Spleen (tissue), 7 donors: Measurements from ENCODE around the gene PARP6.

ENCODE experiments used
- CTCF ChIP-seq, 11 experiments: fragments of 200-600 bp in 7 of 11; fragments of 450-650 bp in 4 of 11; sonication (generic) in 4 of 11; IDR thresholded peaks in 8 of 11; conservative IDR thresholded peaks in 3 of 11; 1 replicate in 7 of 11; 2 replicates in 4 of 11; pipeline versions ENCODE4 v1.4.0 to v1.8.0; 2016 to 2021; ENCODE audit warnings: antibody characterized with exemption in 11 of 11, inconsistent platforms in 4 of 11, mild to moderate bottlenecking in 1 of 11
- POLR2A ChIP-seq, 3 donors: fragments of 450-650 bp; IDR thresholded peaks; one replicate each; pipeline ENCODE4 v1.5.1; 2017; ENCODE audit warnings: antibody characterized with exemption in 3 of 3, mild to moderate bottlenecking in 1 of 3
- donor health status: DM: no; HTN: no; CAD: no; lungs with moderate emphysema.
- donor health status: DM: no; HTN: no; CAD: no.
- donor health status: DM: no; HTN: no; CAD: no.

DNA sequence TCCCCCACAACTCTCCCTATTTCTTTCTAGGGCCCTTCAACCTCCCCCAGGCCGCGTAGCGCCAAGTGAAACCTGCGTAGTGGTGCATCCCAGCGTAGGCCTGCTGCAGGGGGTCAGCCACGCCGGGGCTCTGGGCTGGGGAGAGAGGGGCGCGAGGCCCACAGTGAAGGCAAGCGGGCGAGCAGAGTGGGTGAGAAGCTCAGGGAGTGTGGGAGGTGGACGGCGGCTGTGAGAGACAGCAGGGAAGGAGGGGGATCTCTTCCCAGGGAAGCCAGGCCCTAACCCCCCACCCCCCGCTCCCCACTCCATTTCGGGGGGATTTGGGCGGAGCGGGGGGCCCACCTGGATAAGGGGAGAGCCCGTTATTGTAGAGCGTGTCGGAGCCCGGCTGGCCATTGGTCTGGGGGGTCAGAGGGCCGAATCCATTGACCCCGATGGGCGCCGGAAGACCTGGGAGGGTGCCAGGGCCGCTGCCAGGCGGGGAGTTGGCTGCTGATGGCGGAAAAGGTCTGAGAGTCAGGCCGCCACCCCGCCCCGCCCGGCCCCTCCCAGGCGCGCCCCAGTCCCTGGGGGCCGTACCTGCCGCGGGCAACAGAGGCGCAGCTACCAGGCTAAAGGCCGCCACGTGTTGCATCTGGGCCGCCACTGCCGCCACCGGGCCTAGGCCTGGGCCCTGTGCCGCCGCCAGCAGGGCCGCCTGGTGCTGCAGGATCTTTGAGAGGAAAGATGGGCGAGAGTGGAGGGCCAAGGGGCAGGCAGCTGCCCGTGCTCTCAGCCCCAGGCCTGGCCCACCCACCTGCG lies 16.6 kb upstream of the PARP6 start:
- TF ChIP-seq CTCF (IDR thresholded peaks at IDR 0.05 in 8 of 11, conservative IDR thresholded peaks at IDR 0.05 in 3 of 11) (no peak), POLR2A (IDR thresholded peaks at IDR 0.05) (no peak)
